GM19395 (cell line): Measurements from ENCODE around the gene PDZD2.
"Not testable (repeated sequence)": the region's sequence is repeated elsewhere in the genome, so short reads cannot be mapped to it uniquely, and the experiment has no call there.

ENCODE experiments used
- ATAC-seq: cut with Tn5 transposase; IDR thresholded peaks from one replicate; pipeline ENCODE4 v1.9.1; 2021; ENCODE audit warnings: mild to moderate bottlenecking, moderate library complexity; ENCODE audit not compliant: unreplicated experiment

The PDZD2 gene

GRCh38 chr5:32058997-32059396 lies 420.1 kb downstream of the PDZD2 start:
- no peak for ATAC-seq

GRCh38 chr5:32059761-32060530 lies 421.0 kb downstream of the PDZD2 start:
- no peak for ATAC-seq

- no peak for ATAC-seq
Observed at GRCh38 chr5:32061236-32061635, 422.3 kb downstream of the PDZD2 start.

- ATAC-seq = no peak
Observed at GRCh38 chr5:32066448-32066847, 427.5 kb downstream of the PDZD2 start.

- ATAC-seq = no peak
Observed at GRCh38 chr5:32067774-32068470, 429.0 kb downstream of the PDZD2 start.

GRCh38 chr5:32068561-32068960 lies 429.6 kb downstream of the PDZD2 start:
- no peak for ATAC-seq

GRCh38 chr5:32069396-32069795 lies 430.5 kb downstream of the PDZD2 start:
- ATAC-seq = no peak

- no peak for ATAC-seq
Observed at GRCh38 chr5:32071351-32071944, 432.5 kb downstream of the PDZD2 start.

GRCh38 chr5:32072054-32072453 lies 433.1 kb downstream of the PDZD2 start:
- no peak for ATAC-seq

GRCh38 chr5:32074401-32074800 lies 435.5 kb downstream of the PDZD2 start:
- ATAC-seq = no peak

GRCh38 chr5:32076699-32077695 lies 438.1 kb downstream of the PDZD2 start:
- no peak for ATAC-seq

- not testable (repeated sequence) for ATAC-seq
Observed at GRCh38 chr5:32078855-32079254, 439.9 kb downstream of the PDZD2 start.

GRCh38 chr5:32080565-32080964 lies 441.6 kb downstream of the PDZD2 start:
- ATAC-seq = not testable (repeated sequence)

- ATAC-seq = no peak
Observed at GRCh38 chr5:32082701-32083100, 443.8 kb downstream of the PDZD2 start.

GRCh38 chr5:32083981-32084430 lies 445.1 kb downstream of the PDZD2 start:
- no peak for ATAC-seq

GRCh38 chr5:32087086-32088082 lies 448.5 kb downstream of the PDZD2 start:
- ATAC-seq = no peak

- ATAC-seq = no peak
Observed at GRCh38 chr5:32088214-32088613, 449.3 kb downstream of the PDZD2 start.

GRCh38 chr5:32089146-32090000 lies 450.4 kb downstream of the PDZD2 start:
- ATAC-seq = no peak
